ENCODE measurements around the gene AKNA.

DNA sequence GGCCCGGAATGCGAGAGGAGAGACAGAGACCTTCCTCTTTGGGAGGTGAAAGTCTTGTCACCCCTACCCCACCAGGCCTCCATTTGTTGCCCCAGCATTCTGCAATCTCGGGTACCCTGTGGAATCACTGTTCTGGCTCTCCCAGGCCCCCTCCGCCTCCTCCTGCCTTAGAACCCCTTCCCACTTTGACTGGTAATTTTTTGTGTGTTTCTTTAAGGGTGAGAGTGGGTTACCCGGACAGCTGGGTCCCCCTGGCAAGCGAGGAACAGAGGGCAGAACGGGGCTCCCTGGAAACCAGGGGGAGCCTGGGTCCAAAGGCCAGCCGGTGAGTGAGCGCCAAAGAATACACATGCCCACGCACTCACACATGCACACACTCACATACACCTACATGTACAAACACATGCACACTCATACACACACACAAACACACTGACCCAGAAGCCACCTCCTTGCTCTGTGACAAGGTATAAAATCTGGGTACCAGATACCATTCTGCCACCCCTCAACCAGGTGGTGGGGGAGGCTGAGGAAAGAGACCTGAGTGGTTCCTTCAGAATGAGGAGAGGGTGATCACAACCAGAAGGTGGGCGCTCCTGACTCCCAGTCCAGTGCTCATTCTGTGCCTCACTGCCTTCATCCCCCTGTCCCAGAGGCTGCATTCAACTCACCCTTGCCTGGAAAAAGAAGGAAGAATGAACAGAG, 95.7 kb downstream of the AKNA start:
- TF ChIP-seq CTCF (IDR thresholded peaks at IDR 0.05): no peak
- TF ChIP-seq POLR2AphosphoS5 (IDR thresholded peaks at IDR 0.05): no peak
- no peak for TF ChIP-seq POLR2A (IDR thresholded peaks at IDR 0.05)
- no peak for TF ChIP-seq EP300 (IDR thresholded peaks at IDR 0.05)
